ENCODE results near the gene SLC35G1.

Gene SLC35G1

DNA sequence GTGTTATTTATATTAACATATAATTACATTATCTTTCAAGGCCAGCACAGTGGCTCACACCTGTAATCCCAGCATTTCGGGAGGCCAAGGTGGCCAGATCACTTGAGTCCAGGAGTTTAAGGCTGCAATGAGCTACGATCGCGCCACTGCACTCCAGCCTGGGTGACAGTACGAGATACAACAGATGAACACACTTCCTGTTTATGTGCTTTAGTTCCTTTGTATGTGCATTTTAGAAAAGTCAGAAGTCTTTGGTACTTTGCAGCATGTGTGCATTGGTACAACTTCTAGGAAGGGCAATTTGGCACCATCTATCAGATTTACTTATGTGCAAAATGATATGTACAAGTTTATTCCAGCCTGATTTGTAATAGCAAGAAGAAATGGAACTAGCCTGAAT is 13.3 kb downstream of the SLC35G1 start:
- no peak for DNase-seq (ENCODE audit: extremely low read depth, low read depth)
- TF ChIP-seq, protein P1, sequence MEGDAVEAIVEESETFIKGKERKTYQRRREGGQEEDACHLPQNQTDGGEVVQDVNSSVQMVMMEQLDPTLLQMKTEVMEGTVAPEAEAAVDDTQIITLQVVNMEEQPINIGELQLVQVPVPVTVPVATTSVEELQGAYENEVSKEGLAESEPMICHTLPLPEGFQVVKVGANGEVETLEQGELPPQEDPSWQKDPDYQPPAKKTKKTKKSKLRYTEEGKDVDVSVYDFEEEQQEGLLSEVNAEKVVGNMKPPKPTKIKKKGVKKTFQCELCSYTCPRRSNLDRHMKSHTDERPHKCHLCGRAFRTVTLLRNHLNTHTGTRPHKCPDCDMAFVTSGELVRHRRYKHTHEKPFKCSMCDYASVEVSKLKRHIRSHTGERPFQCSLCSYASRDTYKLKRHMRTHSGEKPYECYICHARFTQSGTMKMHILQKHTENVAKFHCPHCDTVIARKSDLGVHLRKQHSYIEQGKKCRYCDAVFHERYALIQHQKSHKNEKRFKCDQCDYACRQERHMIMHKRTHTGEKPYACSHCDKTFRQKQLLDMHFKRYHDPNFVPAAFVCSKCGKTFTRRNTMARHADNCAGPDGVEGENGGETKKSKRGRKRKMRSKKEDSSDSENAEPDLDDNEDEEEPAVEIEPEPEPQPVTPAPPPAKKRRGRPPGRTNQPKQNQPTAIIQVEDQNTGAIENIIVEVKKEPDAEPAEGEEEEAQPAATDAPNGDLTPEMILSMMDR (IDR thresholded peaks at IDR 0.05; ENCODE audit: low read depth, low read length), result no peak

DNA sequence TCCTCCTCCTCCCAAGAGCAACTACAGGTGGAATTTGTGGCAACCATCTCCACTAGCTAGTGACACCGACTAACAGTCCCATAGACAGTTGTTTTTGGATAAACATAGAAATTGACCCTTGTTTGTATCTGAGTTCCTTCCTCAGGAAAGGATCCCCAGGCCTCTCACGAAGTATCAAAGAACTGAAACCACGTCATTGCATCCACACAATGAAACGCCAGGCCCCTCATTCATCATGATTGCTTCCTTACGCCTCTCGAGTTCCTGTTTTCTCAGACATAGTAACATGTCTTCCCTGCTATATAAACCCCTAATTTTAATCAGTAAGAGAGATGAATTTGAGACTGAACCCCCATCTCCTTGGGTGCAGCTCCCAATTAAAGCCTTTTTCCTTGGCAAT is 18.1 kb downstream of the SLC35G1 start:
- TF ChIP-seq, protein P1 (IDR thresholded peaks at IDR 0.05; ENCODE audit: low read depth, low read length), result no peak
- DNase-seq (ENCODE audit: extremely low read depth, low read depth), result no peak

DNA sequence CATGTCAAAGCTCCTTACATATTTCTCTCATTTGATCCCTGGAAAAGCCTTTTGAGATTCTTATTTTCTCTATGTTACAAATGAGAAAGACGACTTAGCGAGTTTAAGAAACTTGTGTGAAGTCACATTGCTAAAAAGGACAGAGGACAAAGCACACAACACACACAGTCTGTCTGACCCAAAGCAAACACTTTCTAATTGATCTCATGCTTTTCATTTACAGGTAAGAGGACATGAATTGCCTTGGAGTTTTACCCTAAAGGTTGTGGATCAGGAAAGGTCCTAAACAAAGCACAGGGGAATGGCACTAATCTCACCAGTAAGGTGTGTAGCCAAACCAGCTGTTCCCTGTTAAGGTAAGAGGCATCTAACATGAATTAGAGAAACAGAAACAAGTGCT is 18.7 kb downstream of the SLC35G1 start:
- TF ChIP-seq, protein P1 (IDR thresholded peaks at IDR 0.05; ENCODE audit: low read depth, low read length), result no peak
- no peak for DNase-seq (ENCODE audit: extremely low read depth, low read depth)

DNA sequence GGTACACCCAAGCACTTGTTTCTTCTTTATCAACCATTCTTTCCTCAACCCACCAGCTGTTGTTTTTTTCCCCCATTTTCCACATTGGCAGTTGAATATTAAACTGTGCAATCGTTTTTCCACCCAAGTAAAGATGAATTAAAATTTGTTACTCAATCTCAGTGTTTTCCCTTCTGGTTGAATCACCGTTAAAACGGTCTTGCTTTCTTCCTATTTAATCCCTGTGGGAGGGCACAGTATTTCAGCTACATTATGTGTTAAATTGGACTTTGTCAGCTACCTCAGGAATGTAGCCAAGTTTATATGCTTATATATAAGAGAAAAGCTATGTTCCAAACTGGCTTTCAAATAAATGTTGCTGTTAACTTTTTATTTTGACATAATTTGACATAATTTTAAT is 19.9 kb downstream of the SLC35G1 start:
- TF ChIP-seq, protein P1 (IDR thresholded peaks at IDR 0.05; ENCODE audit: low read depth, low read length), result no peak
- DNase-seq (ENCODE audit: extremely low read depth, low read depth), result no peak

DNA sequence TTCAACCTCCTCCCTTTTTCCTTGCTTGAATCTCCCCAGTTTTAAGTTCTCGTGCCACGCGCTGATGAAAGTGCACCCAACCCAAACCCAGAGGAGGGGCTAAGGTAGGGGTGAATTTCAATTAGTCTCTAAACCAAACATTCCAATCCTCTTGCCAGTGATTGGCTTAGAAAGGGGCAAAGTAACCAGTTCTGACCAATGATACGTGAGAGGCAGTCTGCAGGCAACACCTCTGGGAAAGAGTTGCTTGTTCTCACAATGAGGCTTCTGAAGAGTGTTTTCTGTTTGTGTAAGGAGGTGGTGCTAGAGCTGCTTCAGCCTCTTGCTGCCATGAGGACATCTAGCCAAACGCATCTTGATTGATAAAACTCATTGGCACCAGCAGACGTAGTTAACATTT is 21.8 kb downstream of the SLC35G1 start:
- DNase-seq (ENCODE audit: extremely low read depth, low read depth), result no peak
- TF ChIP-seq, protein P1 (IDR thresholded peaks at IDR 0.05; ENCODE audit: low read depth, low read length), result no peak

DNA sequence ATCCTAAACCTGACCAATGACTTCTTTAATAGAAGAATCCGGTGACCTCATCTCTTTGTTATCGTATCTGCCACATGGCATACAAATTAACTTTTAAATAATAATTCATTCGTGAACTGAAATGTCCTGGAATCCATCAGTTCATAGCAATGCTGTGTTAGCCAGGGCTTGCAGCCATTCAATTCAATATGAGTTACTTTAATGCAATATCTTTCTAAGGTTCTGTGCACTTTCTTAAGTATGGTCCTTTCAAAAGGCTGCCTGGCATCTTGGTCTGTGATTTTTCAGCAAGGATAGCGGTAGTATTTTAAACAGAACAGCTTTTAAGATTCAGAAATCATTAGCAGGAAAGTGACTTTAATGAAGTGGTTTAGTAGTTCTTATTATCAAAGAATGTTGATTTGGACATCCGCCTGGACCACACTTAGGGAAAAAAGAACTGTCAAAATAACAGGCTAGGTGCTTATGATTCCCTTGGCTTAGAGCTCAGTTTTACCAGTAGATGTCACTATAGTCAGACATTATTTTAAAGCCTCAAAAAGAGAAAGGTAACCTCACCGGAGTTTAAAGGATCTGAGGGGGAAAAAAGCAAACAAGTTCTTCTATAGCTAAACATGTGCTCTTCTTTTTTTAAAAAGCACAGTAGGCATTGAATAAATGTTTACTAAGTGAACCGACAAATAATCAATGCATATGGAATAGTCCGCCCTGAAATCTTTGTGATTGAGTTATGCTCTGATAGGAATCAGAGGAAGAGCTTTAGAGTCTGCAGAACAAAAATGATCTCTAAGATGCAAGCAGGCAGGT is 22.7 kb downstream of the SLC35G1 start:
- DNase-seq (ENCODE audit: extremely low read depth, low read depth), result no peak

DNA sequence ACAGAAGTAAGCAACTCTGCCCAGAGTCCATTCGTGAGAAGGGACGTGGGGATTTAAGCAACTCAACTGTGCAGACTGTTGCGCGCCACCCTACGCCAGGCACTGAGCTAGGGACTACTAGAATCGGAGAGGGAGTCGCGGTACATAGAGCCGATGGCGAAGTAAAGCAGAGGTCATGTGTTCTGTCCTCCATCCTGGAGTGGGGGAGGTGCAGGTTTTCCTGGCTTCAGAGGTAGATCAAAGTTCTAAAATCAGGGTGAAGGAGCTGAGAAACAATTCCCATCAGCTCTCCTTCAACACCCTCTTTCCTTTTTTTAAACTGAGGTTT is 23.2 kb downstream of the SLC35G1 start:
- DNase-seq (ENCODE audit: extremely low read depth, low read depth), result no peak
- TF ChIP-seq, protein P1 (IDR thresholded peaks at IDR 0.05; ENCODE audit: low read depth, low read length), result no peak

More for the DNA sequence above, 22.7 kb downstream of the SLC35G1 start:
- TF ChIP-seq, protein P1 (IDR thresholded peaks at IDR 0.05; ENCODE audit: low read depth, low read length), result peak; percentile 68
